ENCODE measurements around the gene C14orf180. TPM values are rescaled to one million over a fixed set of nuclear protein-coding genes. Genes with fewer than 3 reads are reported as not detected.

Gene C14orf180
- polyA plus RNA-seq, 2 of the 4 experiments (the other 2 are of a cell fraction), result not detected

GRCh38 chr14:104567141-104567956 is 12.2 kb upstream of the C14orf180 start:
- ChIA-PET POLR2A (no interaction called here), CTCF (interaction anchor here (0.8 to 12.1 kb wide), 7 partner anchors 11 to 489 kb away, joined by 3 to 112 read pairs (median 6); partner anchors contain the start of gene C14orf180)
- H3K27ac ChIP-seq, result no peak overlapping the region
- no peak overlapping the region for H3K4me3 ChIP-seq
- DNase-seq (ENCODE audit: low read depth in 1 of 2, low spot score in 1 of 2), result no peak
- TF ChIP-seq FOSL2 (IDR thresholded peaks at IDR 0.05), result no peak
- TF ChIP-seq FOSL2 (CRISPR knock-in tag; IDR thresholded peaks at IDR 0.05), result no peak
- TF ChIP-seq ESRRA (IDR thresholded peaks at IDR 0.05; ENCODE audit: borderline replicate concordance, low read length), result no peak
- TF ChIP-seq MAFK (IDR thresholded peaks at IDR 0.05; ENCODE audit: partially characterized antibody), result no peak
- TF ChIP-seq HOXB13 (CRISPR knock-in tag; IDR thresholded peaks at IDR 0.05; ENCODE audit: low read depth), result no peak
- TF ChIP-seq TP53 (CRISPR knock-in tag; IDR thresholded peaks at IDR 0.05), result no peak
- no peak for TF ChIP-seq FOSB (CRISPR knock-in tag; IDR thresholded peaks at IDR 0.05)
- no peak for TF ChIP-seq E2F6 (IDR thresholded peaks at IDR 0.05; ENCODE audit: borderline replicate concordance, low read depth)
- TF ChIP-seq KDM1A (IDR thresholded peaks at IDR 0.05; ENCODE audit: low read depth), result no peak
- no peak for TF ChIP-seq USF2 (IDR thresholded peaks at IDR 0.05)
- no peak for TF ChIP-seq RCOR1 (IDR thresholded peaks at IDR 0.05; ENCODE audit: low read depth, low read length)
- no peak for TF ChIP-seq JUNB (IDR thresholded peaks at IDR 0.05)
- TF ChIP-seq, protein P1, sequence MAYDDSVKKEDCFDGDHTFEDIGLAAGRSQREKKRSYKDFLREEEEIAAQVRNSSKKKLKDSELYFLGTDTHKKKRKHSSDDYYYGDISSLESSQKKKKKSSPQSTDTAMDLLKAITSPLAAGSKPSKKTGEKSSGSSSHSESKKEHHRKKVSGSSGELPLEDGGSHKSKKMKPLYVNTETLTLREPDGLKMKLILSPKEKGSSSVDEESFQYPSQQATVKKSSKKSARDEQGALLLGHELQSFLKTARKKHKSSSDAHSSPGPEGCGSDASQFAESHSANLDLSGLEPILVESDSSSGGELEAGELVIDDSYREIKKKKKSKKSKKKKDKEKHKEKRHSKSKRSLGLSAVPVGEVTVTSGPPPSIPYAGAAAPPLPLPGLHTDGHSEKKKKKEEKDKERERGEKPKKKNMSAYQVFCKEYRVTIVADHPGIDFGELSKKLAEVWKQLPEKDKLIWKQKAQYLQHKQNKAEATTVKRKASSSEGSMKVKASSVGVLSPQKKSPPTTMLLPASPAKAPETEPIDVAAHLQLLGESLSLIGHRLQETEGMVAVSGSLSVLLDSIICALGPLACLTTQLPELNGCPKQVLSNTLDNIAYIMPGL (CRISPR knock-in tag; IDR thresholded peaks at IDR 0.05; ENCODE audit: borderline replicate concordance), result no peak
- TF ChIP-seq POLR2AphosphoS2 (conservative IDR thresholded peaks at IDR 0.05; ENCODE audit: low read length), result no peak
- TF ChIP-seq SREBF2 (IDR thresholded peaks at IDR 0.05), result no peak
- no peak for TF ChIP-seq MYC (IDR thresholded peaks at IDR 0.05; ENCODE audit: borderline replicate concordance, low read length)
- ATAC-seq, result peak in 1 of 2 experiments; percentile 21; a peak in 2 of 6 replicates
- H3K9me3 ChIP-seq, result no peaks in the 10 kb centered on the region
- no peak for FAIRE-seq
- H3K4me2 ChIP-seq, result no peak overlapping the region
- 49% methylated on average over 24 of the region's 27 CpGs for WGBS (ENCODE audit: missing lambda C conversion rate)
- peaks cover 9% of the 10 kb centered on the region; the same call in 2 of the 3 replicates for H3K4me1 ChIP-seq

GRCh38 chr14:104567957-104568225 is 11.7 kb upstream of the C14orf180 start:
- no peak overlapping the region for H3K27ac ChIP-seq
- no peak for TF ChIP-seq CEBPB (IDR thresholded peaks at IDR 0.05)
- no peak for TF ChIP-seq HEYL (CRISPR knock-in tag; IDR thresholded peaks at IDR 0.05)
- TF ChIP-seq EHF (CRISPR knock-in tag; IDR thresholded peaks at IDR 0.05), result no peak
- no peak for TF ChIP-seq CBX8 (IDR thresholded peaks at IDR 0.05)
- no peak for TF ChIP-seq TFCP2L1 (CRISPR knock-in tag; IDR thresholded peaks at IDR 0.05)
- TF ChIP-seq JUN (IDR thresholded peaks at IDR 0.05), result no peak
- TF ChIP-seq MAZ (IDR thresholded peaks at IDR 0.05; ENCODE audit: borderline replicate concordance, low read depth, low read length), result no peak
- no peak for ATAC-seq
- ChIA-PET CTCF (interaction anchor here (0.8 to 12.1 kb wide), 7 partner anchors 11 to 490 kb away, joined by 3 to 112 read pairs (median 3); partner anchors contain the start of gene C14orf180), POLR2A (no interaction called here)
- H3K9me3 ChIP-seq, result no peaks in the 10 kb centered on the region
- H3K4me1 ChIP-seq, result peaks cover 9% of the 10 kb centered on the region; the same call in 2 of the 3 replicates
- 78% methylated on average over 5 of the region's 9 CpGs for WGBS (ENCODE audit: missing lambda C conversion rate)
- no peak for DNase-seq (ENCODE audit: low read depth in 1 of 2, low spot score in 1 of 2)
- H3K4me3 ChIP-seq, result no peak overlapping the region
- H3K4me2 ChIP-seq, result no peak overlapping the region
- no peak for FAIRE-seq
